K562 (cell line): ENCODE measurements around the gene CPZ. TPM values are rescaled to one million over a fixed set of nuclear protein-coding genes. Genes with fewer than 3 reads are reported as not detected.
A peak's percentile ranks its signal among the peaks of the same experiment; 100 is the strongest.

ENCODE experiments used
- ATAC-seq: fragments of 200-7000 bp; cut with Tn5 transposase; 3 replicates; pipeline ENCODE4 v1.9.1; 2020; ENCODE audit warnings: moderate library complexity
- BruUV-seq: library from RNA; stranded (reverse); fragments of 400-500 nt; replicated peaks from 2 replicates; lab custom pipeline; 2021; lab: Mats Ljungman, UMichigan
- CTCF ChIA-PET: fragments of 300-600 bp; formaldehyde crosslinking; extraction: SDS; loops from one replicate; lab custom pipeline; 2021; ENCODE audit warnings: low intra/inter-chr PET ratio; lab: Yijun Ruan, JAX
- POLR2A ChIA-PET: fragments of 300-600, 350-650 bp; sonication (Branson Sonifier 250); formaldehyde crosslinking; extraction: SDS; loops from one replicate; lab custom pipeline; 2021; ENCODE audit warnings: antibody characterized with exemption, inconsistent platforms; lab: Yijun Ruan, JAX
- DNase-seq, 4 experiments: peaks; one replicate each; pipeline versions ENCODE4 v3.0.0 to v3.0.0-alpha.2; 2011 to 2018; ENCODE audit warnings: low spot score in 3 of 4, mixed read lengths in 3 of 4; ENCODE audit errors: extremely low read depth in 1 of 4
- FAIRE-seq: peaks from 2 replicates; lab custom pipeline; 2011; peaks lifted over from hg19 to GRCh38; lab: Jason Lieb, UNC
- H2AFZ ChIP-seq: 2 replicates; pipeline ENCODE4 v1.6.0; 2011; ENCODE audit warnings: low read depth, low read length, control low read depth, inconsistent platforms
- H3K27ac ChIP-seq: fragments of 200-600 bp; 3 replicates; pipeline ENCODE4 v1.8.0; 2011; ENCODE audit warnings: low read depth, mild to moderate bottlenecking, control low read depth, inconsistent platforms, low read length, moderate library complexity, mixed read lengths; ENCODE audit errors: extremely low read depth
- H3K27me3 ChIP-seq, 2 experiments: fragments of 300-600 bp in 1 of 2; 2 replicates in 1 of 2; 3 replicates in 1 of 2; pipeline versions ENCODE4 v1.6.0 to v1.8.0; 2011; ENCODE audit warnings: inconsistent platforms in 2 of 2, low read length in 2 of 2, mild to moderate bottlenecking in 1 of 2, mixed read lengths in 1 of 2, moderate library complexity in 1 of 2; ENCODE audit not compliant: control insufficient read depth in 2 of 2, insufficient read depth in 2 of 2
- H3K36me3 ChIP-seq: fragments of 300-600 bp; 3 replicates; pipeline ENCODE4 v1.8.0; 2011; ENCODE audit warnings: mild to moderate bottlenecking, low read length, inconsistent platforms; ENCODE audit not compliant: control insufficient read depth, insufficient read depth
- H3K4me1 ChIP-seq, 2 experiments: fragments of 200-600 bp in 1 of 2; replicated peaks in 1 of 2; 2 replicates in 1 of 2; 3 replicates in 1 of 2; pipeline versions ENCODE4 v1.5.1 to v1.8.0; 2011; ENCODE audit warnings: inconsistent platforms in 2 of 2, low read length in 2 of 2, mild to moderate bottlenecking in 1 of 2, mixed read lengths in 1 of 2, moderate library complexity in 1 of 2; ENCODE audit not compliant: control insufficient read depth in 2 of 2, insufficient read depth in 2 of 2
- H3K4me2 ChIP-seq: 2 replicates; pipeline ENCODE4 v1.6.1; 2011; ENCODE audit warnings: low read length, control low read depth, inconsistent platforms, mixed read lengths; ENCODE audit not compliant: insufficient read depth
- H3K4me3 ChIP-seq: fragments of 200-600 bp; sonication (generic), shearing (Covaris generic); 2 replicates; pipeline ENCODE4 v1.5.1; 2016; ENCODE audit warnings: control low read depth, inconsistent platforms
- H3K79me2 ChIP-seq: fragments of 200-600 bp; 3 replicates; pipeline ENCODE4 v1.8.0; 2011; ENCODE audit warnings: low read length, inconsistent platforms; ENCODE audit not compliant: control insufficient read depth, insufficient read depth
- H3K9ac ChIP-seq, 2 experiments: 2 replicates each; pipeline versions ENCODE4 v1.6.0 to v1.6.1; 2011; ENCODE audit warnings: low read depth in 2 of 2, low read length in 2 of 2, control low read depth in 1 of 2, inconsistent platforms in 1 of 2, mild to moderate bottlenecking in 1 of 2, mixed read lengths in 1 of 2; ENCODE audit not compliant: insufficient read depth in 1 of 2
- H3K9me1 ChIP-seq: one replicate; pipeline ENCODE4 v1.6.0; 2011; ENCODE audit warnings: inconsistent platforms, mild to moderate bottlenecking, low read length, moderate library complexity; ENCODE audit not compliant: control insufficient read depth, insufficient read depth
- H3K9me3 ChIP-seq: replicated peaks from 2 replicates; pipeline ENCODE4 v1.5.1; 2011; ENCODE audit warnings: low read depth, low read length, inconsistent platforms; ENCODE audit not compliant: control insufficient read depth, insufficient read depth
- H4K20me1 ChIP-seq: replicated peaks from 2 replicates; pipeline ENCODE4 v1.6.1; 2011; ENCODE audit warnings: low read length, inconsistent platforms, mixed read lengths; ENCODE audit not compliant: control insufficient read depth, insufficient read depth
- C11orf30 ChIP-seq: fragments of 450-650 bp; IDR thresholded peaks from 2 replicates; pipeline ENCODE4 v1.6.1; 2016; ENCODE audit warnings: low read depth, mild to moderate bottlenecking
- ETV6 ChIP-seq, 3 experiments: fragments of 150-350 bp in 1 of 3; sonication (generic) in 1 of 3; formaldehyde crosslinking in 1 of 3; IDR thresholded peaks; 2 replicates each; pipeline versions ENCODE4 v1.6.1 to v1.8.0; 2014 to 2022; ENCODE audit warnings: borderline replicate concordance in 2 of 3, low read depth in 2 of 3, antibody characterized with exemption in 1 of 3, low read length in 1 of 3, mild to moderate bottlenecking in 1 of 3, missing genetic modification reagents in 1 of 3
- FOS ChIP-seq: IDR thresholded peaks from 3 replicates; pipeline ENCODE4 v1.6.1; 2011; ENCODE audit not compliant: insufficient read length; ENCODE audit errors: extremely low read depth
- GATAD2A ChIP-seq: fragments of 450-650 bp; IDR thresholded peaks from 2 replicates; pipeline ENCODE4 v1.6.1; 2017
- KDM4B ChIP-seq, 2 experiments: fragments of 450-650 bp in 1 of 2; sonication (generic) in 1 of 2; IDR thresholded peaks; 2 replicates each; pipeline ENCODE4 v1.6.1; 2016 to 2017; ENCODE audit warnings: borderline replicate concordance in 2 of 2, antibody characterized with exemption in 1 of 2, low read depth in 1 of 2, mild to moderate bottlenecking in 1 of 2
- LEF1 ChIP-seq: fragments of 450-650 bp; IDR thresholded peaks from 2 replicates; pipeline ENCODE4 v1.6.1; 2016; ENCODE audit warnings: mild to moderate bottlenecking
- MLX ChIP-seq, 2 experiments: fragments of 450-650 bp in 1 of 2; sonication (generic) in 1 of 2; formaldehyde crosslinking; conservative IDR thresholded peaks; 2 replicates each; pipeline versions ENCODE4 v1.4.0 to v1.8.1; 2020 to 2022; ENCODE audit warnings: mild to moderate bottlenecking in 1 of 2, missing genetic modification reagents in 1 of 2
- RBFOX2 ChIP-seq: fragments of 200-400 bp; formaldehyde crosslinking; IDR thresholded peaks from 2 replicates; pipeline ENCODE4 v1.6.1; 2017; ENCODE audit warnings: low read depth, mild to moderate bottlenecking, low read length, moderate library complexity
- TAF7 ChIP-seq: fragments of 450-650 bp; IDR thresholded peaks from 2 replicates; pipeline ENCODE4 v1.6.1; 2016; ENCODE audit warnings: missing genetic modification characterization, missing compliant biosample characterization
- ZBTB2 ChIP-seq: fragments of 450-650 bp; IDR thresholded peaks from 2 replicates; pipeline ENCODE4 v1.6.1; 2016; ENCODE audit warnings: antibody characterized with exemption
- WGBS: fragments of 100-300 bp; shearing (Covaris generic); methylation state at CpG from one replicate; pipeline ENCODE4 v1.1.6; 2016; ENCODE audit warnings: low coverage, mixed read lengths; ENCODE audit not compliant: insufficient coverage; ENCODE audit errors: missing lambda C conversion rate; 5-methylcytosine and 5-hydroxymethylcytosine counted together
- in situ Hi-C: fragments of 300-500 bp; cut with MboI; formaldehyde crosslinking; loops from 4 replicates; pipeline ENCODE4 v1.15.0; 2018; ENCODE audit warnings: inconsistent platforms, mixed read lengths
- intact Hi-C: fragments of 100-400 bp; cut with micrococcal nuclease; formaldehyde crosslinking; loops from 2 replicates; pipeline ENCODE4 v1.14.2; 2022
- polyA plus RNA-seq, 8 experiments: library from polyadenylated mRNA; depleted of rRNA in 4 of 8; stranded (reverse) in 5 of 8; unstranded in 3 of 8; fragments of >200 nt; fragmentation: Nextera tagmentation in 2 of 8; fragmentation: Illumina TruSeq in 1 of 8; extraction: Ambion mirVana in 2 of 8; extraction: Trizol in 1 of 8; gene quantifications; 2 replicates each; pipeline versions ENCODE4 v1.2.1 to v1.2.3, GENCODE V29; 2011 to 2014; ENCODE audit warnings: inconsistent platforms in 1 of 8, missing spikeins in 1 of 8
- total RNA-seq, 7 experiments: library from RNA; depleted of rRNA in 6 of 7; stranded (reverse); fragments of >200 nt in 6 of 7; fragmentation: Illumina TruSeq in 2 of 7; extraction: Trizol in 2 of 7; gene quantifications; 2 replicates each; pipeline versions ENCODE4 v1.2.1 to v1.2.3, GENCODE V29; 2011 to 2021; ENCODE audit warnings: low replicate concordance in 1 of 7

Gene CPZ
- total and polyA plus RNA-seq, 9 of the 15 experiments (the other 6 are each of a cell fraction or from before 2014, with no cell fraction given) = 0.06 to 2.2 (median 1.2) TPM; not detected in 1

GRCh38 chr4:8544741-8545438 lies 47.7 kb upstream of the CPZ start:
- Histone ChIP-seq H3K9me3 (no peaks in the 10 kb centered on the region), H2AFZ (no peak overlapping the region), H4K20me1 (no peaks in the 10 kb centered on the region), H3K9ac (peak overlapping the region in 1 of 2 experiments; percentile 74; a peak in 2 of 4 replicates), H3K4me1 (peaks cover 36 to 39% of the 10 kb centered on the region in 2 experiments)
- no peak for ATAC-seq
- no peak for TF ChIP-seq FOS
- TF ChIP-seq RBFOX2 = peak; percentile 26; the same call in 1 of the 2 replicates
- TF ChIP-seq, all 486 proteins: peak for 1
- H3K4me2 ChIP-seq = no peak overlapping the region
- H3K4me3 ChIP-seq = no peak overlapping the region
- 79% methylated on average over 14 of the region's 32 CpGs for WGBS
- DNase-seq (no peak), FAIRE-seq (no peak)
- in situ Hi-C loops (no loop called here), intact Hi-C loops (no loop called here)
- H3K79me2 ChIP-seq = no peaks in the 10 kb centered on the region
- H3K36me3 ChIP-seq = no peaks in the 10 kb centered on the region
- BruUV-seq = no TSS peak
- ChIA-PET POLR2A (interaction anchor here (0.7 kb wide), 1 partner anchor 258 kb away, joined by 3 read pairs; no protein-coding TSS in a partner anchor), CTCF (no interaction called here)
- no peaks in the 10 kb centered on the region for H3K27me3 ChIP-seq
- no peak overlapping the region for H3K27ac ChIP-seq
- H3K9me1 ChIP-seq = no peaks in the 10 kb centered on the region

GRCh38 chr4:8545439-8545765 lies 47.2 kb upstream of the CPZ start:
- Histone ChIP-seq H3K4me1 (peaks cover 36 to 39% of the 10 kb centered on the region in 2 experiments), H4K20me1 (no peaks in the 10 kb centered on the region), H3K9ac (peak overlapping the region in 1 of 2 experiments; percentile 33; a peak in 1 of 4 replicates), H3K4me2 (no peak overlapping the region), H2AFZ (no peak overlapping the region), H3K79me2 (no peaks in the 10 kb centered on the region), H3K9me3 (no peaks in the 10 kb centered on the region), H3K36me3 (no peaks in the 10 kb centered on the region), H3K27ac (no peak overlapping the region), H3K27me3 (no peaks in the 10 kb centered on the region), H3K9me1 (no peaks in the 10 kb centered on the region), H3K4me3 (no peak overlapping the region)
- in situ Hi-C loops = no loop called here
- CTCF ChIA-PET = no interaction called here
- intact Hi-C loops = no loop called here
- POLR2A ChIA-PET = no interaction called here
- no peak for FAIRE-seq
- 58% methylated on average over 8 of the region's 9 CpGs for WGBS
- BruUV-seq = no TSS peak
- ATAC-seq = no peak
- DNase-seq = no peak
- TF ChIP-seq TAF7 (tag) (no peak), KDM4B (IDR thresholded peaks at IDR 0.05; ENCODE audit: borderline replicate concordance in 2 of 2, low read depth in 1 of 2) (no peak), GATAD2A (no peak), MLX (CRISPR knock-in tag; conservative IDR thresholded peaks at IDR 0.05) (no peak), ETV6 (IDR thresholded peaks at IDR 0.05; ENCODE audit: borderline replicate concordance in 1 of 2, low read depth in 2 of 2, low read length in 1 of 2) (no peak), ETV6 (CRISPR knock-in tag; IDR thresholded peaks at IDR 0.05; ENCODE audit: borderline replicate concordance) (no peak), ZBTB2 (no peak), LEF1 (no peak), C11orf30 (no peak)
